ENCODE data around the gene RAB18. TPM values are rescaled to one million over a fixed set of nuclear protein-coding genes. Genes with fewer than 3 reads are reported as not detected.

Gene RAB18
- 10 to 100 TPM; 31.1 to 50.4 TPM for total RNA-seq

DNA sequence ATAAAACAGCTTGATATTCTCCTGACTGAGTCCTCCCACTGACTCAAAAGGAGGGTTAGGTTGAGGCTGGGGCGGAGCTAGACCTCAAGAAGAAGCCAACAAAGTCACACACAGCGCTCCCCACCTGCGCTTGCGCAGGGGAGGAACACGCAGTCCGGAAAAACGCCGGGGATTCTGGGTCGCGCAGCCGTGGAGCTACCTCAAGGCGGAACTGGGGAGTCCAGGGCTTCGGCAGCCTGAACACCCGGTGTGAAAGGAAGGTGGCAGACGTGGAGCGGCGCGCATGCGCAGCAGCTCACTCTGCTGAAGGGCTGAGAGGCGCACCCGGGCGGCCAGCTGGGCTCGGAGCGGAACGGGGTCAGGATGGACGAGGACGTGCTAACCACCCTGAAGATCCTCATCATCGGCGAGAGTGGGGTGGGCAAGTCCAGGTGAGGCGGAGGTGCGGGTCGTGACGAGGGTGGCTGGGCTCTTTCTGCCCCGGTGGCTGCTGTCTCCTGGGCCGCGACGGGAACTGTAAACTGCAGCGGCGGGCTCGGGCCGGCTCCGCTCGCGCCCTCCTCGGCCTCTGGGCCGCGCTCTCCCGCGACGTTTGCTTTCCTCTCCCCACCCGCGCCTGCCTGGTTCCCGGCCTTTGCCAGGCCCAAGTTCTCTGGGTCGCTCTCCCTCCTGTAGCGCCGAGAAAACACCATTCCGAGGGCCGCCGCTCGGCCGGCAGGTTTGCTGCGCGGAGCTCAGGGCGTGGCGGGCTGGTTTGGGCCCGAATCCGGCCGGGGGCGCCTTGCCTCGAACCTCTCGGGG lies at the start of gene RAB18:
RAB18 (plus strand) TSS at position 298 of the 801 bp plus-strand sequence; CDS start at position 364, 66 bp downstream.
- Histone ChIP-seq H3K27ac (peak within 1 kb of the TSS; percentile 87 to 92), H3K36me3 (no peaks in the 10 kb centered on the region), H3K27me3 (no peaks in the 10 kb centered on the region), H3K4me3 (peak within 1 kb of the TSS; percentile 73 to 95), H3K9me3 (no peaks in the 10 kb centered on the region), H3K4me1 (peaks cover 0 to 28% of the 10 kb centered on the region in 2 donors)
- peak; percentile 98 for DNase-seq (ENCODE audit: low spot score)
- peak in 1 of 2 donors; percentile 41 for TF ChIP-seq CTCF (IDR thresholded peaks at IDR 0.05)

GRCh38 chr10:27454837-27455236 lies 49.3 kb upstream of the RAB18 start:
- no peak overlapping the region for H3K27ac ChIP-seq
- no peaks in the 10 kb centered on the region for H3K36me3 ChIP-seq
- H3K4me3 ChIP-seq, result no peak overlapping the region
- no peaks in the 10 kb centered on the region for H3K4me1 ChIP-seq
- no peak for DNase-seq (ENCODE audit: low spot score)
- TF ChIP-seq CTCF (IDR thresholded peaks at IDR 0.05), result no peak
- no peaks in the 10 kb centered on the region for H3K9me3 ChIP-seq
- no peaks in the 10 kb centered on the region for H3K27me3 ChIP-seq

DNA sequence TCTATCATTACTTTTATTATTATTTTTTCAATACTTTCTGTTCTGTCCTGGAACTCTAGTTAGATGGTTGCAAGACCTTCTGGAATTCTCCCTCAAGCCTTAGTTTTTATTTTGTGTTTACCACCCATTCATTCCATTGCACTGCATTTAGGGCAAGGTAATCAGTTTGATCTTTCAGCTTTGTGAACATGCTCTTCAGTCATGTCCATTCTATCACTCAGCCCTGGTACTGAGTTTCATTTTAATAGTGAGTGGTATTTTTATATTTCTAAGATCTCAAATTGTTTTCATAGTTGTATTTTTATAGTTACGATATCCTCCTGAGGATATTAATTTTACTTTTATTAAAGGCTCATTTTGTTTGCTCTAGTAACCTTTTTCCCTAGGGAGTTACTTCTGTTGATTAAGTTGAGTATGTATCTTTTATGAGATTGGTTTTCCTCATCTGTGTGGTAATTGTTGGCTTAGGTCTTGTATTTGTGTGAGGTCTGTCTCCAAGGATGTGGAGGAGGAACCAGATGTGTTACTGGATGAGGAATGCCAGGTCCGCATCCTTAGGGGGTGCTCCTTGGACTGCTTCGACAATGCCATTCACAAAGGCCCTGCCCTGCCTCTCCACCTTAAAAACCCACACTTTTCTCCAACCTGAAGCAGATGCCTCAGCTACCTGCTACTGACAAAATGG lies 46.7 kb upstream of the RAB18 start:
- H3K4me3 ChIP-seq, result no peak overlapping the region
- H3K27ac ChIP-seq, result no peak overlapping the region
- no peak for DNase-seq (ENCODE audit: low spot score)
- no peaks in the 10 kb centered on the region for H3K27me3 ChIP-seq
- TF ChIP-seq CTCF (IDR thresholded peaks at IDR 0.05), result no peak
- no peaks in the 10 kb centered on the region for H3K9me3 ChIP-seq
- no peaks in the 10 kb centered on the region for H3K36me3 ChIP-seq
- H3K4me1 ChIP-seq, result no peaks in the 10 kb centered on the region

GRCh38 chr10:27457966-27458365 lies 46.1 kb upstream of the RAB18 start:
- no peak for TF ChIP-seq CTCF (IDR thresholded peaks at IDR 0.05)

DNA sequence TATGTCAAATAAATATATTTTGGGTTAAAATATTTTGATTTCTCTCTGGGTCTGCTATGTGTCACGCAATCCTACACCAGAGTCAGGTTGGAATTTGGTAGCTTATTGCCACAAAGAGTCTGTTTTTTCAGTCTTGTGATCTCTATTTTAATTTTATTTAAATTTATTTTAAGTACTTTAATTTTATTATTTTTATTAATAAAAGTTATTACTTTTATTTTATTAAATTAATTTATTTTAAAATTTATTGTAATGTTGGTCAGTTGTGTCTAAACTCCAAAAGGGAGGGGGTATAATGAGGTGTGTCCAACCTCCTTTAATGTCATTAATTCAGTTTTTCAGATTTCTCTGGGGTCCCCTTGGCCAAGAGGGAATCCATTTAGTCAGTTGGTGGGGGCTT lies 42.8 kb upstream of the RAB18 start:
- no peaks in the 10 kb centered on the region for H3K27me3 ChIP-seq
- no peaks in the 10 kb centered on the region for H3K36me3 ChIP-seq
- no peak overlapping the region for H3K4me3 ChIP-seq
- H3K27ac ChIP-seq, result no peak overlapping the region
- no peak for TF ChIP-seq CTCF (IDR thresholded peaks at IDR 0.05)
- H3K4me1 ChIP-seq, result no peaks in the 10 kb centered on the region
- no peaks in the 10 kb centered on the region for H3K9me3 ChIP-seq
- no peak for DNase-seq (ENCODE audit: low spot score)

More at GRCh38 chr10:27457966-27458365, 46.1 kb upstream of the RAB18 start:
- Histone ChIP-seq H3K36me3 (no peaks in the 10 kb centered on the region), H3K27ac (no peak overlapping the region), H3K4me1 (no peaks in the 10 kb centered on the region), H3K9me3 (no peaks in the 10 kb centered on the region), H3K4me3 (no peak overlapping the region), H3K27me3 (no peaks in the 10 kb centered on the region)
- no peak for DNase-seq (ENCODE audit: low spot score)
